ENCODE measurements around the gene OSTF1. TPM values are rescaled to one million over a fixed set of nuclear protein-coding genes. Genes with fewer than 3 reads are reported as not detected.

Gene OSTF1
- total RNA-seq, 1 donor from 2014 or later, result 71.1 TPM

GRCh38 chr9:75071530-75072122 lies 16.7 kb upstream of the OSTF1 start:
- TF ChIP-seq, protein P1, sequence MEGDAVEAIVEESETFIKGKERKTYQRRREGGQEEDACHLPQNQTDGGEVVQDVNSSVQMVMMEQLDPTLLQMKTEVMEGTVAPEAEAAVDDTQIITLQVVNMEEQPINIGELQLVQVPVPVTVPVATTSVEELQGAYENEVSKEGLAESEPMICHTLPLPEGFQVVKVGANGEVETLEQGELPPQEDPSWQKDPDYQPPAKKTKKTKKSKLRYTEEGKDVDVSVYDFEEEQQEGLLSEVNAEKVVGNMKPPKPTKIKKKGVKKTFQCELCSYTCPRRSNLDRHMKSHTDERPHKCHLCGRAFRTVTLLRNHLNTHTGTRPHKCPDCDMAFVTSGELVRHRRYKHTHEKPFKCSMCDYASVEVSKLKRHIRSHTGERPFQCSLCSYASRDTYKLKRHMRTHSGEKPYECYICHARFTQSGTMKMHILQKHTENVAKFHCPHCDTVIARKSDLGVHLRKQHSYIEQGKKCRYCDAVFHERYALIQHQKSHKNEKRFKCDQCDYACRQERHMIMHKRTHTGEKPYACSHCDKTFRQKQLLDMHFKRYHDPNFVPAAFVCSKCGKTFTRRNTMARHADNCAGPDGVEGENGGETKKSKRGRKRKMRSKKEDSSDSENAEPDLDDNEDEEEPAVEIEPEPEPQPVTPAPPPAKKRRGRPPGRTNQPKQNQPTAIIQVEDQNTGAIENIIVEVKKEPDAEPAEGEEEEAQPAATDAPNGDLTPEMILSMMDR (IDR thresholded peaks at IDR 0.05; ENCODE audit: insufficient read depth, low read length, severe bottlenecking), result peak; percentile 16
- Histone ChIP-seq H3K4me3 (ENCODE audit: low read depth, low read length) (no peak overlapping the region), H3K36me3 (ENCODE audit: control insufficient read depth, insufficient read depth, low read length) (peaks cover 4% of the 10 kb centered on the region), H3K27me3 (ENCODE audit: control insufficient read depth, insufficient read depth, low read length) (no peaks in the 10 kb centered on the region)
- DNase-seq (ENCODE audit: low read depth) (peak; percentile 96), FAIRE-seq (peak; percentile 96)

DNA sequence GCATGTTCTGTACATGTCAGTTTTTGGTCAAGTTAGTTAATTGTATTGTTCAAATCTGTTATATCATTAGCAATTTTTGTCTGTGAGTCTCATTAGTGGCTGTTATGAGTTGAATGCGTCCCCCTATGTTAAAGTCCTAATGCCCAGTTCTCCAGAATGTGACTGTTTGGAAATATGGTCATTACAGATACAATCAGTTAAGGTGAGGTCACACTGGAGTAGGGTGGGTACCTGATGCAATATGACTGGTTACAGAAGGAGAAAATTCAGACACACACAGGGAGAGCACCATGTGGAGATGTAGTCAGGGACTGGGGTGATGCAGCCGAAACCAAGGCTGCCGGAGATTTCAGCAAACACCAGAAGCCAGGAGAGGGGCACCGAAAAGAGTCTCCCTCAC lies 15.4 kb upstream of the OSTF1 start:
- Histone ChIP-seq H3K27me3 (ENCODE audit: control insufficient read depth, insufficient read depth, low read length) (no peaks in the 10 kb centered on the region), H3K36me3 (ENCODE audit: control insufficient read depth, insufficient read depth, low read length) (no peaks in the 10 kb centered on the region), H3K4me3 (ENCODE audit: low read depth, low read length) (no peak overlapping the region)
- no peak for DNase-seq (ENCODE audit: low read depth)
- FAIRE-seq, result no peak
- TF ChIP-seq, protein P1 (IDR thresholded peaks at IDR 0.05; ENCODE audit: insufficient read depth, low read length, severe bottlenecking), result no peak

DNA sequence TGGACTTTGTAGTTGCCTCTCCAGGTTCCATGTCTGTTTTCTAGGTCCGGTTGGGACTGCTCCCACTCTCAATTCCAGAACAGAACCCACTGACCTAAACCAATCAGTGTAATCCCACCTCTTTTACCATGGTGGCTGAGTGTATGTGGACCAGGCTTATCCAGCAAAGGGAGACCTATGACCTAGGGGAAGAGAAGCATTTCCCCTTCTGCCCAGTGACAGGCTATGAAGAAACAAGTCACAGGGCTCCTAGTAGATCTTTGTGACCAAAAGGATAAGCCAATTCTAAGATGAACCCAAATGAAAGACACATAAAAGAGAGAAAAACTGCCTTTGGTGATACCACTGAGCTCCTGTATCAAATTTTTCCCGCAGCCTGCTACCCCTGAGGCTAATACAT lies 6.7 kb upstream of the OSTF1 start:
- no peaks in the 10 kb centered on the region for H3K27me3 ChIP-seq (ENCODE audit: control insufficient read depth, insufficient read depth, low read length)
- no peak overlapping the region for H3K4me3 ChIP-seq (ENCODE audit: low read depth, low read length)
- peaks cover 9% of the 10 kb centered on the region for H3K36me3 ChIP-seq (ENCODE audit: control insufficient read depth, insufficient read depth, low read length)
- TF ChIP-seq, protein P1 (IDR thresholded peaks at IDR 0.05; ENCODE audit: insufficient read depth, low read length, severe bottlenecking), result no peak
- FAIRE-seq (no peak), DNase-seq (ENCODE audit: low read depth) (no peak)

DNA sequence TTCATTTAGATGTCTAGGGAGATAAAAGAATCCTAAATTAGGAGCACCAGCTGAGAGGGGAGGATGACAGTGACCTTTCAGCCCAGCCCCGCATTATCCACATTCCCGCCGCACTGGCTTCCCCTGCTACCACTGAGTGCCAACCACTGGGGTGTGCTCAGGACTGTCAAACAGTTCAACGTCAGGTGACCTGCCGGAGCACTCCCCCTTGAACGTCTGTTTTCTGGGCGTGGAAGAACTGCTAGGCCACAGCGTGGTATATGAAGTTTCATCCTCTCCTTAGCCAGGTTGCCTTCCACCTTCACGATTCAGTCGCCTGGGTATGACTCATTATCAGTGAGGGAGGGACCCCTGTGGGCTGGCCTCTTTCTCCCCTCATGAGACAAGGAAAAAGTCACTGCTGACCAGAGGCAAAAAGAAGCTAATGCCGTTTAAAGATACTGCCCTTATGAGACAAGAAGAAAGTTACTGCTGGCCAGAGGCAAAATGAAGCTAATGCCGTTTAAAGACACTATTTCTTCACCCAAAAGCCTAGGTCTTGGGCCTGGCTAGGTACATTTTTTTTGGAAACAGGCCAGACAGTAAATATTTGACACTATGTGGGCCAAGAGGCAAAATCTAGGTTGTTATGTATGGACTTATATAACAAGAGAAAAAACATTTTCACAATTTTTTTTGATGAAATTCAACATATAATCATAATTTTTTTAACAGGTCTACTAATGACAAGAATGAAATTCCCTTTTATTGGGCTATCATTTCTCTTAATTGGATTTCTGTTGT lies 4.9 kb upstream of the OSTF1 start:
- TF ChIP-seq, protein P1 (IDR thresholded peaks at IDR 0.05; ENCODE audit: insufficient read depth, low read length, severe bottlenecking), result peak; percentile 26
- Histone ChIP-seq H3K36me3 (ENCODE audit: control insufficient read depth, insufficient read depth, low read length) (peaks cover 9% of the 10 kb centered on the region), H3K4me3 (ENCODE audit: low read depth, low read length) (no peak overlapping the region), H3K27me3 (ENCODE audit: control insufficient read depth, insufficient read depth, low read length) (no peaks in the 10 kb centered on the region)
- FAIRE-seq (no peak), DNase-seq (ENCODE audit: low read depth) (peak; percentile 82)

DNA sequence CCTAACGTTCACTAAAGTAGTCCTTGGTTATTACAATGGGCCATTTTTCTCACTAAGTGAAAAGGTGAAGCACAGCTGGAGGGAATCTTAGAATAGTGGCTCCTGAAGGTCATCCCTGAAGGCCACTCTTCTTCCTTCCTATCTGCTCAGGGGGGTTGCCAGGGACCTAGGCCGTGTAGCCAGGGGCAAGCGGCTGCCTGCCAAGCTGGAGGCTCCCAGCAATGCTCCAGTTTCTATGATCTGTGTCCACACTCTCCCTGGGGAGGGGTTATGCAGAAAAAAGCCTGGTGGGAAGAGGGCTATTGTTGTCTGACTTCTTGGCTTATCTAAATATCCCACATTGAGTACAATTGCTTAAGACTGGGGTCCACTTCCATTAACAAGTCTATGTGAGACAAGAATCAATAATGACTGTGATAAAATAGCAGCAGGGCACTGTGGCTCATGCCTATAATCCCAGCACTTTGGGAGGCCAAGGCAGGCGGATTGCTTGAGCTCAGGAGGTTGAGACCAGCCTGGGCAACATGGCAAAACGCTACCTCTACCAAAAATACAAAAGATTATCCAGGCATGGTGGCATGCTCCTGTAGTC lies 4.1 kb upstream of the OSTF1 start:
- Histone ChIP-seq H3K36me3 (ENCODE audit: control insufficient read depth, insufficient read depth, low read length) (peaks cover 9% of the 10 kb centered on the region), H3K27me3 (ENCODE audit: control insufficient read depth, insufficient read depth, low read length) (no peaks in the 10 kb centered on the region), H3K4me3 (ENCODE audit: low read depth, low read length) (no peak overlapping the region)
- DNase-seq (ENCODE audit: low read depth) (no peak), FAIRE-seq (no peak)
- TF ChIP-seq, protein P1 (IDR thresholded peaks at IDR 0.05; ENCODE audit: insufficient read depth, low read length, severe bottlenecking), result no peak

All from bronchial epithelial cell (primary cell).